HG03175 (cell line): ENCODE data around the gene RXRA.

Source experiments
- ATAC-seq: cut with Tn5 transposase; IDR thresholded peaks from one replicate; pipeline ENCODE4 v1.9.1; 2021; ENCODE audit warnings: mild to moderate bottlenecking, moderate library complexity; ENCODE audit not compliant: unreplicated experiment

RXRA gene

DNA sequence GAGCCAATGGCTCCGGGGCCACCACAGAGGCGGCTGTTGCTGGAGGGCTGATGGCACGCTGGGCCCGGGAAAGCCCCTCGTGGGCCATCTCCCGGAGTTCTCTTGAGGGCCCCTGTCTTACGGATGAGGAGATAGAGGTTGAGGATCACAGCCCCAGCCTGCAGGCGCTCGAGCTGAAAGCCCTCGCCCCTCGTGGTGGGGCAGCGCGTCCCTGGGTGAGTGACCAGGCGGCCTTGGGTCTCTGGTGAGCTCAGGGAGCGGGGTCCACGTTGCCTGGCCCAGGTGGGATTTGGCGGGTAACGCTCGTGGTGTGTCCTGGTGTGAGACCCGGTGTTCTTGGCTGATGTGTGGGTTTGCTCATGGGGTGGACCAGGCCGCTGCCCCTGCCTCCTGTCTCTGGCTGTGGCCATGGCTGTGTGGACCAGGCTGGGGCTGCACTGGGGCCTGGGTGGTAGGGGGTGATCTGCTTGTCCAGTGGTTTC is 38.9 kb downstream of the RXRA start:
- no peak for ATAC-seq

DNA sequence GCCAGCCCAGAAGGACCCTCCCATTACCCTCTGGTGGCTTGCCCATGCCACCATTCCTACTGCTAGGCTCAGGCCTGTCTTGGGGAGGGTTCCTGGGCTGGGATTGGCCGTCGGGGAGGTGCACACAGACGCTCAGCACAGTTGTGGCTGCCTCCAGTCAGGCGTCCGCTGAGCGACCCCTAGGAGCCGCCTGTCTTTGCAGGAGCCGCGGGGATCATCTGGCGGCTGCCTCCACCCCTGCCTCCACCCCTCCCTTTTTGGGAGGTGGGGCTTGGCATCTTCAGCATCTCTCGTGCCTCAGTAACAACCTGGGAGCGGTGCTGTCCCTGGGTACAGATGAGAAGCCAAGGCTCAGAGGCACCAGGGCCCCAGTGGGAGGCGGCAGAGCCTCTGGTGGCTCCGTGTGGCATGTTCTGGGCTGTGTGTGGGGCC is 39.6 kb downstream of the RXRA start:
- no peak for ATAC-seq

DNA sequence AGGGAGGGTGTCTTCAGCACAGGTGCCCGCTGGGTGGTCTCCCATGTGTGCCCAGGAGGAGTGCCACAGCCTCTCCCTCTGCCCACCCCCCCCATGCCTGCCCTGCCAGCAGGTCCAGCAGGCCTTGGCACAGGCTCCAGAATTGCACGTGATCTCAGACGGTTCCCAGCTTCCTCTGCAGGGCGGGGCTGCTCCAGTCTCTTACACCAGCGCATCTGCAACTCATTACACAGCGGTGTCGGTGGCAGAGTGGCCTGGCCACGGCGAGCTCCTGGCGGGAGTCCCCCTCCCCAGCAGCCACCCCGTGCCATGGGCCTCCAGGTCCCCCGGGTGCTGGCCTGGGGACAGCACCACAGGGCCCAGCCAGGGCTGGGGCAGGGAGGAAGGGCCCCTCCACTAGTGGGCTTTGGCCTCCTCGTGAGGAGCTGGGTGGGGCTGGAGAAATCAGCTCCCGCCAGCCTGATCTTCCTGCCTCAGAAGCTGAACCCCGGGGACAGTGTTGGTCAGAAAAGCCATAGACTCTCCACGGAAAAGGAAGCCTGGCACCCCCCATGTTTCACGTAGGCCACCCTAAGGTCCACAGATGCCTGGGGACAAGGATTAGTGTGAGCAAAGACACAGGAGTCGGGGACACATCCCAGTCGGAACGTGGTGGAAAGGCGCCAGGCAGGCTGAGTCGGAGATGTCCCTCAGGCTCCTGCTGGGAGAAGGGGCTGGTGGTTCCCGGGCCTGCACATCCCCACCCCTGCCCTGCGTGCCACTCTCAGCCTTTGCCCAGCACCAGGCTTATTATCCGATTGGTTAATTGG is 40.2 kb downstream of the RXRA start:
- ATAC-seq = no peak

DNA sequence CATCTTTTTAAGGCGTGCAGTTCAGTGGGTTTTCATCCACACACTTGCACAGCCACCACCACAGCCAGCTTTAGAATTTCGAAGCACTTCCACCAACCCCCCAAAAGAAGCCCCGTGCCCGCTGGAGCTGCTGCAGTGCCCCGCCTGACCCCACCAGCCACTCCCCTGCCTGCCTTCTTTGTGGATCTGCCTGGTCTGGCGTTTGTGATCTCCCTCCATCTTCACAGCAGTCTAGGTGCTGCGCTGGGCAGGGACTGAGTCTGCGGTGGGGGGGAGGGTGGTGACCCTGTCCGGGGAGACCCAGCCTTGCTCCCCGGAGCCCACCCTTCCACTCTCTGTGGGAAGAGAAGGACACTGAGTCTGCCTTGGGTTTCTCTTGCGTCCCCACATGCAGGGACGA is 40.8 kb downstream of the RXRA start:
- no peak for ATAC-seq

DNA sequence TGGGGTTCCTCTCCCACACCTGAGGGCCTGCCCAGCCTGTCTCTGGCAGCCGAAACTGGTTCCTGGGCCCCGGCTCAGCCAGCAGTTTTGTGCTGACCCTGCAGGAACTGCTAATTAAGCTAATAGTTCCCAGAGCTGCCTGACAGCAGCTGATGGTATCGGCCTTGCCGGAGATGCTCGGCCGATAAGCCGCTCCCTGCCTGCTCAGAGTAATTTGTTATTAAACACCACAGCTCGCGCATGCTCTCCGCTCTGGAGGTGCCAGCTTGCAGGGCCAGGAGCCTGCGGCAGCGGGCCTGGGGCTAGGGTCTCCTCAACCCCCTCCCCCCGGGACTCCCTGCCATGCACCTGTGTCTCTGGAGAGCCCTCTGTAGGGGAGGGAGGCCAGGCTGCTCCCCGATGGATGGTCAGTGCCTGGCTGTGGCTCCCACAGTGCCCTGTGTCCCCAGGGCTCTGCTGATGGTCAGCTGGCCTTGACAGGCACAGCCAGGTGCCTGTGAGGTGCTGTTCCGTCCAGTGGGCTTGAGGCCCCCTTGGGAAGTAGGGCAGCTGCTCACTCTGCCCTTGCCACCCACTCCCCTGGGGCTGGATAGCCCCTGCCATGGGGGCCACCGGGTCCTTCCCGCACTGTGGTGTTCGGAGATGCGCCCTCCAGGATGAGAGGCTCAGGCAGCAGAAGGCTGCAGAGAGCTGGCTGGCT is 41.7 kb downstream of the RXRA start:
- ATAC-seq = no peak

DNA sequence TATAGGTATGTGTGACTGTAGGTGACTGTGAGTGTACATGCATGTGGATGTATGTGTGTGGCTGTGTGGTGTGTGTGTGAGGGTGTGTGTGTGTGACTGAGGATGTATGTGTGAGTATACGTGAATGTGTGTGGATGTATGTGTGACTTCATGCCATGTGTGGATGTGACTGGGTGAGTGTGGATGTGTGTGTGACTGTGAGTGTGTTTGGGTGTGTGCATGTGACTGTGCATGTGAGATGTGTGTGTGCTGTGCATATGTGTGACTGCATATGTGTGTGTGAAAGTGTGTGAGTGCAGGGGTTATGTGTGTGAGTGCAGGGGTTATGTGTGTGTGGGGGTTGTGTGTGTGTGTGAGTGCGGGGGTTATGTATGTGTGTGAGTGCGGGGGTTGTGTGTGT is 42.3 kb downstream of the RXRA start:
- no peak for ATAC-seq

DNA sequence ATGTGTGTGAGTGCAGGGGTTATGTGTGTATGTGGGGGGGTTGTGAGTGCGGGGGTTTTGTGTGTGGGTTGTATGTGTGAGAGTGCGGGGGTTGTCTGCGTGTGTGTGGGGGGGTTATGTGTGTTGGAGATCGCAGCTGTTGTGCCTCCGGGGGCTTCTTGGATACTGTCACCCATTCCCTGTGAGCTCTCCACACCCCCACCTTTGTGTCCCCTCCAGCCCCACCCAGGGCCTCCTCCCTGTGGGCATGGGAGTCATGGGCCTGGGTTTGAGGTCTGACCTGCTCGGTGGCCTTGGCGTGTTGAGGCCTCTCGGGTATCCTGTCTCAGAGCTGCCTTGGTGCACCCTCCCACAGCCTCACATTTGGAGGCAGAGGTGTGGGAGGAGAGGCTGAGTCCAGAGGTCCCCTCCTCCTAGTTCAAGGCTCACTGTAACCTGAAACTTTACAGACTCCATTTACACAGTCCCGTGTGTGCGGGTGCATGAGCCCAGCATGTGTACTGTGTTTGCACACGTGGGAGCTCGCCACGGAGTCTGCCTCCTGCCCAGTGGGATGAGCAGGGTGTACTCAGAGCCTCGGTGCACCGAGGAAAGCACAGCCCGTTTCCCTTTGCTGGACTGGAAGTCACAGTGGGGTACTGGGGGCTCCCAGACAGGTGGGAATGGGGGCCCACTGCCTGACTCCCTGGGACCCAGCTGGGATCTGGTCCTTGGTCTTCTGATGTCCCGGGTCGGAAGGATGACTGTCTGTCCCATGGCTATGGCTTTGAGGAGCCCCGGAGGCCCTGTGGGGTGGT is 43.4 kb downstream of the RXRA start:
- no peak for ATAC-seq

DNA sequence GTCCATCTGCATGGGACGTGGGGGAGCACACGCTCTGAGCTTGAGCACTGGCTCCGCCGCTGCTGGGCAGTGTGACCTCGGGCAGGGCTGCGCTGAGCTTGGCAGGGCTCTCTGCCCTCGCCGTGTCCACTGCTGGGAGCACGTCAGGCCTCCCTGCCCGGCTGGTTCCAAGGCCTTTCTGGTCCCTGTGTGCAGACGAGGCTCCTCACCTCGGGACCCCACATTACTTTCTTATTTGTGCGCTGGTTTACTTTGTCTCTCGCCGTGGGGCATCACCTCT is 43.9 kb downstream of the RXRA start:
- no peak for ATAC-seq

DNA sequence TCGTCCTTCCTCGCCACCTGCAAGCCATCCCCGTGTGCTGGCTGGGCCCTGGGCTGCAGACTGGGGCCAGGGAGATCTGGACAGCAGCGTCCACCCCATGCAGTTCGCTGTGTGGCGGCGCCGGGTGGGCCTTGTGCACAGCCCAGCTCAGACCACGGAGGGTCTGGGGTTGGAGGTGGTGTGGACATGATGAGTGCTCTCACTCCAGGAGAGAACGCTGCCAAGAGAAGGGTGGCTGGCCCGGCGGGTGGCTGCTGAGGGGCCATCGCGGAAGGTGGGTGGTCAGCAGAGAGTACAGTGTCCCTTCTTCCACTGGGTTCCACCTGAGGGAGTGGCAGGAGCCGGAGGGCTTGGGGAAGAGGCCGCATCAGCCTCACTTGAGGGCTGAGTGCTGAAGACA is 44.4 kb downstream of the RXRA start:
- no peak for ATAC-seq

DNA sequence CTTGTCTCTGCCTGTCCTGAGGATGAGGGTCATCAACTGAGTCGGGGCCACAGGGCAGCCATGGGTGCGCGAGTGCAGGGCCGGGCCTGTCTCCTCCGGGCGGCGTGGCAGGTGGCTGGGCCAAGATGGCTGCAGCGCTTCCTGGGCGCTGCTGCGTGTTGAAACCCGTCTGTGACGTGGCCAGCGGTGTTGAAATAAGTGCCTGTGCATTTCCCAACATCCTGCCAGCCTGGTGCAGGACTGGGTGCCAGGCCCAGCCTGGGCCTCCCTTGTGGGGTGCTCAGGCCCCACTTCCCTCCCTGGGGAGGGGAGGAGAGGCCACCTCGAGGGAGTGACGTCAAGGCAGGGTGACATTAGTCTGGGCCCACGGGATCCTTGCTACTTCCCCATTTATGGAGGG is 45.5 kb downstream of the RXRA start:
- ATAC-seq = no peak

DNA sequence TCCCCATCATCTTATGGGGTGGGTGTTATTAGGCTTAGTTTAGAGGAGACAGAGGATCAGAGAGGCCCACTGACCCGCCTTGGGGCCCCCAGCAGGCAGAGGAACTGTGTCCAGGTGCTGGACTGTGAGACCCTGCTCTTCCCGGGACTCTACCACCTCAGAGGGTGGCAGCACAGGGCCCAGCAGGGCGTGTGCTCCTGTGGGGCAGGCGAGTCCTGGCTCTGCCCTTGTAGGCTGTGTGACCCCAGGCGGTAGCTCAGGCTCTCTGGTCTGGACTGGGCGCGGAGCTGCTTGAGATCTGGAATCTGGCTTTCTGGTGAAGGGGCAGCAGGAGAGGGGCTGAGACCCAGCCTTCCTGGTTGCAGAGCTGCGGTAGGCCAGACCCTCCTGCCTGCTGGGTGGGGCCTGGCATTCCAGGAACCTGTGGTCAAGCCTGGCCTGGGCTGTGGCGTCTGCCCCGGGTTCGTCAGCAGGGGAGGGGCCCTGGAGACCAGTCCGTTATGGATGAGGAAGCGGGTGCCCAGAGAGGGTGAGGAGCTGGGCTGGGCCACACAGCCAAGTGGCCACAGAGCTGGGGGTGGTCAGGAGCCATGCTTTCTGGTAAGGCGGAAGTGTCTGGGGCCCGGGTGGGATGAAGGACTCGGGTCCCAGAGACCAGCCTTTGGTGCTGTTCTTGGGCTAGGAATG is 46.5 kb downstream of the RXRA start:
- no peak for ATAC-seq

DNA sequence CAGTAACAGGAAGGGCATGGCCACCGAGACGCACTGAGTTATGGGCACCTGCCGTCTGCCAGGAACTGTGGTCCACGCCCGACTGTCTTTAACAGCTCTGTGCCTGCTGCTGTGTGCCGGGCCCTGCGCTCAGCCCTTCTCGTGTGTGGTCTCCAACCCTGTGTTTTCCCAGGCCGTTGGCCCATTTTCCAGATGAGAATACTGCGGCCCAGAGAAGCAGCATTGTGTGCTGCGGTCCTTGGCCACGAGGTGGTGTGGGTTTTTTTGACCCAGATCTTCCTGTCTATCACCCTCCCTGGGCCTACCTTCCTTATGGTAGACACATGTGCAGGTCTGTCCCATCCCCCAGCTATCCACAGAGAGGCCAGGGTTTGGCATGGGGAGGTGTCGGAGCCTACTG is 47.0 kb downstream of the RXRA start:
- no peak for ATAC-seq

DNA sequence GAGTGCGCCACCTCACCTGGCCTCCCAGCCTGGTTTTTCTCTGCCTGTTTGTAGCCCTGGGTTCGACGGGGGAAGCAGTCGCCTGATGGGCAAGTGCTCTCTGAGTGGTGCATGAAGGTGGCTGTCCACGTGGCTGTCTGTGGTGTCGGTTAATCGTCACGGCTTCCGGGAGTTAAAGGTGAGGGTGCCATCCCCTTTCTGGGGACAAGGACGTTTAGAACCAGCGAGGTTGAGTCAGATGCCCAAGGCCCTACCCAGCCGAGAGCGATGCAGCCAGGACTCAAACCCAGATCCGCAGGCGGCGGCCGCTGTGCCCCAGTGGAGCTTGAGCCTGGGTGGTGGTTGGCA is 47.7 kb downstream of the RXRA start:
- no peak for ATAC-seq

DNA sequence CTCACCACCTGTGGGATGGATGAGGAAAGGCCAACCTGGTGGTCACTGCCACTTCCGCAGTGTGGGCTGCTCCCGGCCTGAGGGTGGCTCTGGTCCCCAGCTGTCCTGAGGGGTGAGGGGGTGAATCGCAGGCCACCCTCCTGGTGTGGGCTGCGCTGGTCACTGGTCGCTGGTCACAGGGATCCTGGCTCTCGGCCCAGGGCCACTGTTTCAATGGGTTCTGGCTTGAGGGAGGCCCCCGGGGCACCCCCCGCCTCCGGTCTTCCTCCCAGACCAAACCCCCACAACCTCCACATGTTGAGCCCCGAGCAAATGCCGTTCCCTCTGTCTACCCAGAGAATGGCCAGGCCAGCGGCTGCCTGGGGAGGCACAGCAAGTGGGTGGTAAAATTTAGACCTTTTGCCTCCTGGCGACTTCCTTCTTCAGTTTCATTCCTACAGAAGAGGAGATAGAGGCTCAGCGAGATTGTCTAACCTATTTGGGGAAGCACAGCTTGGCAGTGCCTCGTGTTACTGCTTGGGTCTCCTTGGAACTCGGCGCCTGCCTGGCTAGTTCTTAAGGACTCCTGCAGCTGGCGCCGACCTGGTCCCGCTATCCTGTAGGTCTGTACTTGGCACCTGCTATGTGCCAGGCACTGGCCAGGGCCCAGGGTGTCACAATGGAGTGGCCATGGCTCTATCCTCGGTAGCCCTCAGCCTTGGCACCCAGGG is 48.2 kb downstream of the RXRA start:
- no peak for ATAC-seq

DNA sequence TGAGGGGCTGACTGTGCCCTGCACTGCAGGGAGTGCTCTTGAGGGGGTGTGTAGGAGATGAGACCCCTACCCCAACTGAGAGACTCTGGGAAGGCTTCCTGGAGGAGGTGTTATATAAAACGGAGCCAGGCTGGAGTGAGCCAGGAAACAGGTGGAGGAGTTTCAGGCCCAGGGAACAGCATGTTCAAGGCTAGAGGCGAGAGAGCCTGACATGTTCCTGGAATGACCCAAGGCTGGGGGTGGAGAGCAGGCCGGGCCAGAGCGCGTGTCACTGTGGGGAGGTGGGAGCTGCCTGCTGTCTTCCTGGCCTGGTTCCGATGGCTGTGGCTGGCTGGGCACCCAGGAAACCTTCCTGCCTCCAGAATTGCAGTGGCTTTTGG is 48.7 kb downstream of the RXRA start:
- ATAC-seq = no peak

DNA sequence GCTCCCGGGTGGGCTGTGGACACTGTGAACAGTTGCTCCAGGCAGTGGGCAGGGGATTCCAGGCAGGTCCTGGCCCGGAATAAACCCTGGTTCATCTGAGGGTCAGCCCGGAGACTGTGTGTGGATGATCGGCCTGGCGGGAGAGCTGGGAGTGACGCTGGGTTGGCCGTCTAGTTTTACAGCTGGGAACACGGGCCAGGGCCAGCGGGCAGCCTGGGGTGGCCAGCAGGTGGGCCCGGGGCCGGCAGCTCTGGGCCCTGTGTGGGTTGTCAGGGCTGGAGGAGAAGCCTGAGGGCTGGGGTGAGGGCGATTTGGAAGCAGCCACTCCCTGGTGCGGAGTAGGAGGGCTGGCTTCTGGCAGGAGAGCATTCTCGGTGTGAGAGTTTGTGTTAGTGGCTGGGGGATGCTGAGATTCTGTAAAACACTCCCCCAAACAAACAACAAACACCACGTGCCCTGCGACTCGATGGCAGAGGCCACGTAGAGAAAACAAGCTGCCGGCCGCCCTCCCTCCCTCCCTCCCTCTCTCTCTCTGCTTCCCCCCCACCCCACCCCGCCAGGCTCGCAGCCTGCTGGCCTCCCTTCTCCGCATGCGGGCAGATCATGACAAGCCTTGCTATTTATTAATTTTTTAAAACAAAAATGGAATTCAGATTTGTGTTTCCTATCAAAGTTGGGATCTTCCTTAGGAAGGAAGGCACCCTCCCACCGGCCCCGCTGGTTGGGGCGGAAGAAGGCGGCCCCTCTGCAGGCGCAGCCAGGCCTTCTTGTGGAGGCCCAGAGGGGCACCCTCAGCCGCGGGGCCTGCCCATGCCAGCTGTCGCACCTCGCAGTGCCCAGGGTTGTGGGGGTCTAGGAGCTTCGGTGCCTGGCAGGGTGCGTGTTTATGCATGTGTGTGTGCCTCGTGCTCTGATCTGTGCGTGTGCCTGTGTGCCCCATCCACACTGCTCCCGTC is 49.5 kb downstream of the RXRA start:
- ATAC-seq = no peak

DNA sequence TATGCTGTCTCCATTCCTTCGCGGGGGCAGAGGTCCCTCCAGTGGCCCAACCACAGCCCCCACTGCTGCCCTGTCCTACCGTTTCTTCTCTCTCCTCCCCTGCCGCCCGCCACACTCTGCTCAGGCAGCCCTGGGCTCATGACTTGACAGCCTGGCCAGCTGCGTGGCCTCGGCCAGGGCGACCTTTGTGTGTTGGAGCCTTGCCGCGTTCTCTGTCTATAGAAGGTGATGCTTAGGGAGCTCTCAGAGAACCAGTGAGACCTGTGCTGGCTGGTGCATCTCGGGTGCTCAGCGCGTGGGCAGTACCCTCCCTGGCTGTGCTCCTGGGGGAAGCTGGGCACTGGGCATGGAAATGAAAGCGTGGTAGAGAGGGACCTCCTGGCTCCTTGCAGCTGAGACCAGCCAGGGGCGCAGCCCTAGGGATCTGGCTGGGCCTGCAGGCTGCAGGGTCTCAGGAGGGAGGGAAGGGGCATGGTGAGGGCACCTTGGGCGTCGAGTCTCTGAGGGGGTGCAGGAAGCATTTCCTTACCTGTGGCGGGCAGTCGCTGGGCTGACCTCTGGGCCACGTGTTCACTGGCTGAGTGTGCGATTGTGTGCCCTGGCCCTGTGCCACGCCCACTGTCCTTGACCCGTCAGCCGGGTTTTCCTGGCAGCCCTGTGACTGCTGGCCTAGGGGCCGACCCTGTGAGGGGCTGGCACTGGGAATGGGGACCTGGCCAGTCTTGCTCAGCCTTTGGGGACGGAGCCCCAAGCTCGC is 50.3 kb downstream of the RXRA start:
- ATAC-seq = no peak

DNA sequence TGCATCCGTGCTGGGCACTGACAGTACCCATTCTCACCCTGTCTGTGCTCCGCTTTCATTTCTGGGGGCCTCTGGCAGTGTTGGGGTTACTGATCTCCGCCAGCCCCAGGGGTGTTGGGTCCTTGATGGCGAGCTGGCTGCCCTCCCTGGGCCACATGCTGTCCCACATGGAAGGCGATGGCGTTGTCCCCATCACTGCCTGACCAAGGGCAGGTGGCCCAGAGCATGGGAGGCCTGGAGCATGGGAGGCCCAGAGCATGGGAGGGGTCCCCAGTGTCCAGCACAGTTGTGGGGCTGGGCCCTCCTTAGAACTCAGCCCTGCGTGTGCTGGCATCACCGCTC is 50.9 kb downstream of the RXRA start:
- no peak for ATAC-seq

DNA sequence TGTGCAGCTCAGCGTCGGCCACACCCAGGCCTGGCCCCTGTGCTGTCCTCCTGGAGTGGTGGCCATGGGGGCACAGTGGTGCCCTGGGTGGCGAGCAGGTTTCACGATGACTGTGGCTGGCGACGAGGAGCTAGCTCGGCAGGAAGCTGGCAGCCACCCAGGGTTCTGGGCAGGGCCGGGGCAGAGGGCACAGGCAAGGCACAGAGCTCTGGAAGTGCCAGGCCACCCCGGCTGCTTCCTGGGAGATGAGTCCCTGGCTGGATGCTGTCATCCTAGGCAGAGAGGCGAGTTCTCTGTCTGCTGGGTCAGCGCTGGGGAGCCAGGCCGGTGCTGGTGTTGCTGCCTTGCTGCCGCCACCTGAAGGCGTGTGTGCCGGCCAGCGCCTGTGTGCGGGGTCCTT is 51.7 kb downstream of the RXRA start:
- no peak for ATAC-seq
